ENCODE results near the gene EFNA1. TPM values are rescaled to one million over a fixed set of nuclear protein-coding genes. Genes with fewer than 3 reads are reported as not detected.

The EFNA1 gene
- total RNA-seq, 1 experiment from 2014 or later = 49.9 TPM

DNA sequence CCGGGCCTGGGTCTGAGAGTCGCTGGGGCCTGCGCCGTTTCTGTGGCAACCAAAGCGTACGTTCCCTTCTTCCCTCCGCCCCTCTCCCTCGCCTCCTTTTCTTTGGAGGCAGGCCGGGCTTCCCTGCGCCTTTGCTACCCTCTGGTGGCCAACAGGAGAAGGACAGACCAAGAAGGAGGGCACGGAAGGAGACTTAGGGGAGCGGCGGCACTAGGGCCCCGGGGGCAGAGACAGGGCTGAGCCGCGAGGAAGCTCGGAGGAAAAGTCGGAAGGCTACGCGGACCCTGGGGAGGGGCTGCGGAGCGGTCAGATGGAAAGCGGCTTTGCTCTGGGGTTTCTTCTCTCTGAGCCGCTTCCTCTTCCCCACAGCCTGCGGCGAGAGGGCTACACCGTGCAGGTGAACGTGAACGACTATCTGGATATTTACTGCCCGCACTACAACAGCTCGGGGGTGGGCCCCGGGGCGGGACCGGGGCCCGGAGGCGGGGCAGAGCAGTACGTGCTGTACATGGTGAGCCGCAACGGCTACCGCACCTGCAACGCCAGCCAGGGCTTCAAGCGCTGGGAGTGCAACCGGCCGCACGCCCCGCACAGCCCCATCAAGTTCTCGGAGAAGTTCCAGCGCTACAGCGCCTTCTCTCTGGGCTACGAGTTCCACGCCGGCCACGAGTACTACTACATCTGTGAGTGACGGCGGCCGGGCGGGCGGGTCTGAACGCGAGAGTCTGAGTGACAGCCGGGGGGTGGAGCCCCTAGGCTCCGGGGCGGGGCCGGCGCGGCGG, 42.8 kb upstream of the EFNA1 start:
- TF ChIP-seq EZH2 (IDR thresholded peaks at IDR 0.05; ENCODE audit: low read length, unreplicated experiment) = no peak
- TF ChIP-seq, protein P1, sequence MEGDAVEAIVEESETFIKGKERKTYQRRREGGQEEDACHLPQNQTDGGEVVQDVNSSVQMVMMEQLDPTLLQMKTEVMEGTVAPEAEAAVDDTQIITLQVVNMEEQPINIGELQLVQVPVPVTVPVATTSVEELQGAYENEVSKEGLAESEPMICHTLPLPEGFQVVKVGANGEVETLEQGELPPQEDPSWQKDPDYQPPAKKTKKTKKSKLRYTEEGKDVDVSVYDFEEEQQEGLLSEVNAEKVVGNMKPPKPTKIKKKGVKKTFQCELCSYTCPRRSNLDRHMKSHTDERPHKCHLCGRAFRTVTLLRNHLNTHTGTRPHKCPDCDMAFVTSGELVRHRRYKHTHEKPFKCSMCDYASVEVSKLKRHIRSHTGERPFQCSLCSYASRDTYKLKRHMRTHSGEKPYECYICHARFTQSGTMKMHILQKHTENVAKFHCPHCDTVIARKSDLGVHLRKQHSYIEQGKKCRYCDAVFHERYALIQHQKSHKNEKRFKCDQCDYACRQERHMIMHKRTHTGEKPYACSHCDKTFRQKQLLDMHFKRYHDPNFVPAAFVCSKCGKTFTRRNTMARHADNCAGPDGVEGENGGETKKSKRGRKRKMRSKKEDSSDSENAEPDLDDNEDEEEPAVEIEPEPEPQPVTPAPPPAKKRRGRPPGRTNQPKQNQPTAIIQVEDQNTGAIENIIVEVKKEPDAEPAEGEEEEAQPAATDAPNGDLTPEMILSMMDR (conservative IDR thresholded peaks at IDR 0.05; ENCODE audit: low read depth, low read length) = peak; percentile 92
- ChIA-PET POLR2A (ENCODE audit: unreplicated experiment) (interaction anchor here (0.6 to 0.7 kb wide), 3 partner anchors 33 to 237 kb away, joined by 5 to 27 read pairs (median 14); partner anchors contain the start of gene ADAM15), CTCF (interaction anchor here (0.5 to 1.8 kb wide), 25 partner anchors 12 to 731 kb away, joined by 3 to 41 read pairs (median 4); partner anchors contain the start of genes ADAM15, EFNA4, FLAD1 and KRTCAP2)
- no peaks in the 10 kb centered on the region for H3F3A ChIP-seq (ENCODE audit: low read length, unreplicated experiment)
- H3K36me3 ChIP-seq (ENCODE audit: low read depth, low read length) = no peaks in the 10 kb centered on the region
- ATAC-seq (peak; percentile 75), DNase-seq (peak; percentile 97)
- H3K9me2 ChIP-seq (replicated peaks; ENCODE audit: low read length) = no peaks in the 10 kb centered on the region
- peaks cover 33% of the 10 kb centered on the region for H3K27me3 ChIP-seq (ENCODE audit: low read length)
- H3K79me2 ChIP-seq (ENCODE audit: low read length) = no peaks in the 10 kb centered on the region
- peak overlapping the region; percentile 77 for H3K9ac ChIP-seq (ENCODE audit: low read length)
- H3K4me2 ChIP-seq (ENCODE audit: low read length) = peak overlapping the region; percentile 99
- H3K27ac ChIP-seq (ENCODE audit: low read length) = peak overlapping the region; percentile 83
- TSS peak; percentile 84 for BruUV-seq (replicated peaks)
- intact Hi-C loops (cut with micrococcal nuclease) = loop anchor here (1.0 to 2.0 kb wide), 5 partner anchors 22 to 416 kb away; partner anchors contain the start of genes EFNA4 and ZBTB7B
- H4K20me1 ChIP-seq (ENCODE audit: low read length) = no peaks in the 10 kb centered on the region
- peak overlapping the region; percentile 96 for H2AFZ ChIP-seq (ENCODE audit: low read length)
- H3K4me3 ChIP-seq (ENCODE audit: low read length) = peak overlapping the region; percentile 73
- peaks cover 60% of the 10 kb centered on the region for H3K4me1 ChIP-seq (ENCODE audit: insufficient read depth, low read length)
- H3K9me3 ChIP-seq (ENCODE audit: low read length) = no peaks in the 10 kb centered on the region

DNA sequence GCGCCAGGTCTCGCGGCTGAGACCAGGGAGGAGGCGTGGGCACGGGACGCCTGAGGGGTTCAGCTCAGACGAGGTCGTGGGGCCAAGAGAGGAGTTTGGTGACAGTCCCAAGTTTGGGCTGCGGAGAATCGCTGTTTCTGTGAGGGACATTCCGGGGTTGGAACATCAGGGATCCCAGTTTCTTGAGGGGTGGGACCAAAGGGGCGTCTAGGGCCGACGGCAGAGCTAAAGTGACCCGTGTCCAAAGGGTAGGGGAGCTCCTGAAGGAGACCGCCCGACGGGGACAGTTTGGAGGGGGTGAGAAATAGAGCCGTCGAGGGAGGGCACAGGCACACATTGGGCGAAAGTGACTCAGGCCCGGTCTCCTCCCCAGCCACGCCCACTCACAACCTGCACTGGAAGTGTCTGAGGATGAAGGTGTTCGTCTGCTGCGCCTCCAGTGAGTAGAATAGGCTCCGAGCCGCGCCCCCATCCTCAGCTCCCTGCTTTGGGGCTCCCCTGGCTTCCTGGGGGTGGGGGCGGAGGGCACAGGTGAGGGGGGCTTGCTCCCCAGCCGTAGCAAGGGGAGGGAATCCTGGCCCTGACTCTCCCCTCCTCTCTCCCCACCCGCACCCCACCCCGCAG, 42.1 kb upstream of the EFNA1 start:
- Histone ChIP-seq H3K79me2 (ENCODE audit: low read length) (no peaks in the 10 kb centered on the region), H3K4me1 (ENCODE audit: insufficient read depth, low read length) (peaks cover 53% of the 10 kb centered on the region), H3K4me3 (ENCODE audit: low read length) (peak overlapping the region; percentile 73), H3F3A (ENCODE audit: low read length, unreplicated experiment) (no peaks in the 10 kb centered on the region), H3K9me3 (ENCODE audit: low read length) (no peaks in the 10 kb centered on the region), H3K4me2 (ENCODE audit: low read length) (peak overlapping the region; percentile 99), H4K20me1 (ENCODE audit: low read length) (no peaks in the 10 kb centered on the region), H3K9me2 (replicated peaks; ENCODE audit: low read length) (no peaks in the 10 kb centered on the region), H3K27ac (ENCODE audit: low read length) (peak overlapping the region; percentile 83), H3K9ac (ENCODE audit: low read length) (peak overlapping the region; percentile 77), H3K36me3 (ENCODE audit: low read depth, low read length) (no peaks in the 10 kb centered on the region), H2AFZ (ENCODE audit: low read length) (peak overlapping the region; percentile 96), H3K27me3 (ENCODE audit: low read length) (peaks cover 26% of the 10 kb centered on the region)
- TSS peak; percentile 61 for BruUV-seq (replicated peaks)
- ChIA-PET POLR2A (ENCODE audit: unreplicated experiment) (interaction anchor here (0.6 to 0.7 kb wide), 2 partner anchors 34 to 35 kb away, joined by 14 to 27 read pairs; partner anchors contain the start of gene ADAM15), CTCF (interaction anchor here (0.6 to 1.8 kb wide), 18 partner anchors 15 to 732 kb away, joined by 3 to 41 read pairs (median 4); partner anchors contain the start of genes ADAM15, EFNA4 and KRTCAP2)
- intact Hi-C loops (cut with micrococcal nuclease) = loop anchor here (1.0 to 2.0 kb wide), 3 partner anchors 83 to 416 kb away; partner anchors contain the start of gene ZBTB7B
- ATAC-seq (peak; percentile 58), DNase-seq (peak; percentile 85)
- TF ChIP-seq, protein P1 (conservative IDR thresholded peaks at IDR 0.05; ENCODE audit: low read depth, low read length) = no peak

Measured in PC-3 (cell line).